ENCODE results near the gene PRKCQ. TPM values are rescaled to one million over a fixed set of nuclear protein-coding genes. Genes with fewer than 3 reads are reported as not detected.

The PRKCQ gene
- total and polyA plus RNA-seq, 2 of the 4 experiments (the other 2 are of a cell fraction) = under 0.01 to 0.03 TPM

DNA sequence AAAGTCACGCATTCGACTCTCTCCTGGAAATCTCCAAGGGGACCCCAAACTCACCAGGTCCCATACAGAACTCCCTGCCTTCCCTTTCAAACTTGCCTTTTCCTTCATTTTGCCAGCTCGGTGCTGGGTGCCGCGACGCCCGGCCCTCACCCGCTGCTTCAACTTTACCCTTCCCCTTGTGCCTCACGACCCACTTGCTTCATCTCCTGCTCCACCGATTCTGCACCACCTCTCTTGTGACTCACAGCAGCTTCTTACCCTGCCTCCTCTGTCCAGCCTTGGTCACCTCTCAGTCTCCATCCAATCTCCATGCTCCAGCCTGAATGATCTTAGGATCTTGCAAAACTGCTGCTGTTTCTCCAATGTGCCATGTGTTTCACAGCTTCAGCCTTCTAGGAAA lies 59.9 kb downstream of the PRKCQ start:
- dilution Hi-C loops (cut with HindIII; ENCODE audit: low sequenced_read_pairs, unreplicated experiment) = no loop called here
- intact Hi-C loops (cut with micrococcal nuclease) = no loop called here
- no peaks in the 10 kb centered on the region for H4K20me1 ChIP-seq (ENCODE audit: insufficient read depth, low read length)
- no peak overlapping the region for H4K5ac ChIP-seq (ENCODE audit: low read depth, low read length)
- 76% methylated on average over 9 of the region's 10 CpGs; no CpG with 5 or more reads in 1 of the 2 experiments for WGBS, 2 experiments (ENCODE audit: extremely low coverage in 2 of 2, insufficient read length in 1 of 2)
- peaks cover 11% of the 10 kb centered on the region for H3K27me3 ChIP-seq (ENCODE audit: control insufficient read depth, insufficient read depth, low read length)
- no peak overlapping the region for H3K14ac ChIP-seq (replicated peaks; ENCODE audit: low read depth, low read length)
- H2AK5ac ChIP-seq (ENCODE audit: low read depth, low read length) = no peak overlapping the region
- no peak for TF ChIP-seq FOS (IDR thresholded peaks at IDR 0.05; ENCODE audit: low read depth, low read length)
- no peak for TF ChIP-seq MAZ (IDR thresholded peaks at IDR 0.05; ENCODE audit: borderline replicate concordance, low read depth, low read length)
- no peak for TF ChIP-seq NFE2L2 (IDR thresholded peaks at IDR 0.05; ENCODE audit: low read depth, low read length)
- no peak for TF ChIP-seq CHD1 (IDR thresholded peaks at IDR 0.05; ENCODE audit: low read depth, low read length)
- TF ChIP-seq SMC3 (IDR thresholded peaks at IDR 0.05; ENCODE audit: low read depth, low read length) = no peak
- no peak for TF ChIP-seq RCOR1 (IDR thresholded peaks at IDR 0.05; ENCODE audit: insufficient replicate concordance, low read length)
- no peak for TF ChIP-seq BHLHE40 (IDR thresholded peaks at IDR 0.05; ENCODE audit: low read depth, low read length)
- no peak for TF ChIP-seq RFX5 (IDR thresholded peaks at IDR 0.05; ENCODE audit: low read depth, low read length)
- TF ChIP-seq, protein P1, sequence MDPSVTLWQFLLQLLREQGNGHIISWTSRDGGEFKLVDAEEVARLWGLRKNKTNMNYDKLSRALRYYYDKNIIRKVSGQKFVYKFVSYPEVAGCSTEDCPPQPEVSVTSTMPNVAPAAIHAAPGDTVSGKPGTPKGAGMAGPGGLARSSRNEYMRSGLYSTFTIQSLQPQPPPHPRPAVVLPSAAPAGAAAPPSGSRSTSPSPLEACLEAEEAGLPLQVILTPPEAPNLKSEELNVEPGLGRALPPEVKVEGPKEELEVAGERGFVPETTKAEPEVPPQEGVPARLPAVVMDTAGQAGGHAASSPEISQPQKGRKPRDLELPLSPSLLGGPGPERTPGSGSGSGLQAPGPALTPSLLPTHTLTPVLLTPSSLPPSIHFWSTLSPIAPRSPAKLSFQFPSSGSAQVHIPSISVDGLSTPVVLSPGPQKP (IDR thresholded peaks at IDR 0.05; ENCODE audit: borderline replicate concordance, low read depth, low read length) = no peak
- no peak for TF ChIP-seq MAFK (IDR thresholded peaks at IDR 0.05; ENCODE audit: low read depth, low read length)
- TF ChIP-seq POLR2A (IDR thresholded peaks at IDR 0.05; ENCODE audit: low read depth, low read length) = no peak
- no peak for TF ChIP-seq CEBPB (IDR thresholded peaks at IDR 0.05; ENCODE audit: low read depth, low read length)
- no peak for TF ChIP-seq USF2 (IDR thresholded peaks at IDR 0.05; ENCODE audit: low read depth, low read length)
- TF ChIP-seq RAD21 (IDR thresholded peaks at IDR 0.05; ENCODE audit: low read length) = no peak
- TF ChIP-seq MXI1 (IDR thresholded peaks at IDR 0.05; ENCODE audit: borderline replicate concordance, low read depth, low read length) = no peak
- TF ChIP-seq CTCF (conservative IDR thresholded peaks at IDR 0.05; ENCODE audit: low read depth, low read length) = no peak
- no peak overlapping the region for H3K9ac ChIP-seq (ENCODE audit: low read depth, low read length)
- H3K9me3 ChIP-seq (ENCODE audit: control insufficient read depth, insufficient read depth, low read length) = no peaks in the 10 kb centered on the region
- H3K79me1 ChIP-seq (ENCODE audit: low read depth in 1 of 2, low read length in 2 of 2) = no peaks in the 10 kb centered on the region
- H3K9me1 ChIP-seq (ENCODE audit: insufficient read depth, low read length) = no peaks in the 10 kb centered on the region
- H3K56ac ChIP-seq (ENCODE audit: extremely low read depth, insufficient read depth, low read length) = no peak overlapping the region
- no peak for ATAC-seq (ENCODE audit: low read depth)
- H3K36me3 ChIP-seq (ENCODE audit: control insufficient read depth, insufficient read depth, low read length) = no peaks in the 10 kb centered on the region
- no peak overlapping the region for H4K91ac ChIP-seq (ENCODE audit: insufficient read depth, low read depth, low read length)
- H3K18ac ChIP-seq (ENCODE audit: low read depth, low read length) = no peak overlapping the region
- H3K4me3 ChIP-seq (ENCODE audit: insufficient read depth, low read depth, low read length) = no peak overlapping the region
- no peak overlapping the region for H3K4me2 ChIP-seq (ENCODE audit: low read depth, low read length)
- POLR2A ChIA-PET (ENCODE audit: unreplicated experiment) = no interaction called here
- no peak overlapping the region for H3K4ac ChIP-seq (ENCODE audit: low read depth, low read length)
- in situ Hi-C loops (cut with MboI; ENCODE audit: low sequenced_read_pairs) = no loop called here
- CTCF ChIA-PET = no interaction called here
- no peak overlapping the region for H2BK120ac ChIP-seq (ENCODE audit: low read depth, low read length)
- no TSS peak for BruUV-seq (replicated peaks)
- H2BK15ac ChIP-seq (ENCODE audit: low read depth, low read length) = no peak overlapping the region
- no peak overlapping the region for H2BK20ac ChIP-seq (ENCODE audit: low read depth, low read length)
- no peak overlapping the region for H3K27ac ChIP-seq (ENCODE audit: insufficient read depth, low read length)
- H3K4me1 ChIP-seq (ENCODE audit: control insufficient read depth, insufficient read depth, low read length) = no peaks in the 10 kb centered on the region
- H2BK5ac ChIP-seq (ENCODE audit: low read depth, low read length, poor library complexity, severe bottlenecking) = no peak overlapping the region
- no peak overlapping the region for H4K8ac ChIP-seq (ENCODE audit: low read depth in 2 of 2, low read length in 2 of 2)
- H2AFZ ChIP-seq (replicated peaks; ENCODE audit: low read length, poor library complexity) = no peak overlapping the region
- DNase-seq = no peak
- H3K23ac ChIP-seq (ENCODE audit: low read depth, low read length) = no peak overlapping the region
- no peak overlapping the region for H2AK9ac ChIP-seq (replicated peaks; ENCODE audit: low read depth, low read length, poor library complexity)
